M059J (cell line): ENCODE data around the gene EIF4G2. TPM values are rescaled to one million over a fixed set of nuclear protein-coding genes. Genes with fewer than 3 reads are reported as not detected.

ENCODE experiments used
- DNase-seq: peaks from one replicate; pipeline ENCODE4 v3.0.0-alpha.2; 2012; ENCODE audit warnings: low read depth
- total RNA-seq: library from RNA; depleted of rRNA; stranded (reverse); fragments of >200 nt; shearing (Covaris generic); gene quantifications from 2 replicates; pipeline ENCODE4 v1.2.3, GENCODE V29; 2014; rRNA removed

EIF4G2 gene
- total RNA-seq, 1 experiment from 2014 or later: 782 TPM

GRCh38 chr11:10771457-10771856 is 37.3 kb downstream of the EIF4G2 start:
- no peak for DNase-seq

GRCh38 chr11:10770626-10771254 is 38.0 kb downstream of the EIF4G2 start:
- peak; percentile 55 for DNase-seq

GRCh38 chr11:10764412-10764811 is 44.3 kb downstream of the EIF4G2 start:
- no peak for DNase-seq

DNA sequence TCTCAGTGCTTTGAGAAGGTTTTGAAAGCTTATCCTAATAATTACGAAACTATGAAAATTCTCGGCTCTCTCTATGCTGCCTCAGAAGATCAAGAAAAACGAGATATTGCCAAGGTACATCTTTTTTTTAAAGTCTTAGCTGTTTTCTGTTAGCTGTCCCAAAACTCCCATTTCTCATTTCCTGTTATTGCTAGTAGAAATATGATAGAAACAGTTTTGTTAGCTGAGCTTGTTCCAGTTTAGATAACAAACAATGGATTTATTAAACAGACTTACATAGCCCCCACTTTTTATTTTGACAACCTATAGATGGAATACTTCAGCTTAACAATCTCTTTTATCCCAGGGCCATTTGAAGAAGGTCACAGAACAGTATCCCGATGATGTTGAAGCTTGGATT is 45.0 kb downstream of the EIF4G2 start:
- no peak for DNase-seq

- DNase-seq: no peak
Measured at GRCh38 chr11:10762913-10763421, 45.8 kb downstream of the EIF4G2 start.

DNA sequence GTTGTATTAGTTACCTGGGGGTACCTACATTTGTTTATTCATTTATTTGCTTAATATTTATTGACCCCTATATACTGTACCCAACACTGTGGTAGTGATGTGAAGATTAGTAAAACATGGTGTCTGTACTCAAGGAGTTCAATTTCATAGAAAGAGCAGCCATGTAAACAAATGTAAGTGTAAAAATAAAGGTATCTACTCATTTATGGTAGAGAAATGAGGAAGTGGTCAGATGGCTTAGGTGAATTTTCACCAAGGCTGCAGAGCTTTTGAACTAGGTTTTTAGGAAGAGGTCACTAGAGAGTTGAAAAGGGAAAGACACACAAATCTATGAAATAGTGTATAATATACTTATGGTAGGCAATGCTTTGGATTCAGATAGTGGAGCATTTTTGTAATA is 46.5 kb downstream of the EIF4G2 start:
- DNase-seq: no peak

- no peak for DNase-seq
Measured at GRCh38 chr11:10761085-10761698, 47.5 kb downstream of the EIF4G2 start.

GRCh38 chr11:10758957-10759356 is 49.8 kb downstream of the EIF4G2 start:
- no peak for DNase-seq

DNA sequence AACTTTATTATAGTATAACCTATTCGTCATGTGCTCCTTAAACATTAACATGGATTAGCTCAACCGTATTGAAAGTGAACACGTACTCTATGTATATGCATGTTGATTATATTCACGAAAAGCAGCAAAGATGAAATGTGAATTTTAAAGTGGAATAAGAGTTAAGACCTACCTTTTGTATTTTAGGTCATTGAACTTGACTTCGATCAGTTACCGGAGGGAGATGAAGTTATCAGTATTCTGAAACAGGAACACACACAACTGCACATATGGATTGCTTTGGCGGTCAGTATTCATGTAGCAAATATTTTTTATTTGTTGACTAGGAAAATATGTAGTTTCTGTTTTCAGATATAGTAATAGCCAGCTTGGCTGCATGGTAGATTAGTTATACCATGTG is 56.2 kb downstream of the EIF4G2 start:
- DNase-seq: no peak

DNA sequence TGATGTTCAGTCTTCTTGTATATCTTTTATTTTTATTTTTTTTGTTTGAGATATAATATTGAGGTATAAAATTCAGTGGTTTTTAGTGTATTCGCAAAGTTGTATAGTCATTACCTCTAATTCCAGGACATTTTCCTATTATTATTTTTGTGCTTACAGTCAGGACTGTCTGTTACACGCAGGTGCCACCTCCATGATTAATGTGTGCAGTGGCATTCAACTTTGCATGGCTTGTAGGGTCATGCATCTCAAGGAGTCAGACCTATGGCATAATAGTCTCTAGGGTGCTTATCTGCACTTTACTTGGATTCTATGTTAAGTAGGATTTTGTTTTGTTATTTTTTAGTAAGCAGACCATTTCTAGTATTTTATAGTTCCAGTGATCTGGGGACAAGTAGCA is 56.7 kb downstream of the EIF4G2 start:
- DNase-seq: no peak

GRCh38 chr11:10751581-10751940 is 57.2 kb downstream of the EIF4G2 start:
- DNase-seq: peak; percentile 18

GRCh38 chr11:10750838-10751580 is 57.7 kb downstream of the EIF4G2 start, which contains the start of gene CTR9:
CTR9 (plus strand) TSS chr11:10751246; CDS start chr11:10751413, 167 bp downstream.
- DNase-seq: peak; percentile 92

DNA sequence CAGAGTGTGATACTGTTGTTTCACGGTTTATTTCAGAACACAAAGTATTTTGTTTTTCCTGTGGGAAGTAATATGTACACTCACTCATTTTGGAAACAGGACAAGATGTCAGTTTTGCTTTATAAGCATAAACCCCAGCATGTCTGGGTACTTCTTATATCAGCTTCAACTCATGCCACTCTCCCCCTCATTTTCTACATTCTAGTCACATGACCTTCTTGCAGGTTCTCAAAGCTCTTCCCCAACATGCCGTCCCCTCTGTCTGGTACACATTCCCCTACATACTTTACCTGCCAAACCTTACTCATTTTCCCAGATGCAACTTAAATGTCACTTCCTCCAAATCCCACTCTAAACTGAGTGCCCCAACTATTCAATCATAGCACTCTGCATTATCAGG is 59.2 kb downstream of the EIF4G2 start:
- DNase-seq: no peak

GRCh38 chr11:10747733-10748132 is 61.0 kb downstream of the EIF4G2 start:
- no peak for DNase-seq

Other genes with a start within 250 kb of the EIF4G2 start
- gene LYVE1, start 240.3 kb downstream of the EIF4G2 start, total RNA-seq: 0.15 TPM in 1 of 2 replicates, not detected in the other
- 18.4 and 27.5 TPM in 2 replicates for gene IRAG1, start 115.2 kb downstream of the EIF4G2 start, total RNA-seq
- gene CTR9, start 57.7 kb downstream of the EIF4G2 start, total RNA-seq: 21.5 and 27.8 TPM in 2 replicates
- gene ZBED5, start 49.1 kb upstream of the EIF4G2 start, total RNA-seq: 42.6 and 43.9 TPM in 2 replicates